HG03571 (cell line): Measurements from ENCODE around the gene PHF21B.

Experiments used
- ATAC-seq: cut with Tn5 transposase; IDR thresholded peaks from one replicate; pipeline ENCODE4 v1.9.1; 2021; ENCODE audit not compliant: unreplicated experiment

PHF21B gene

GRCh38 chr22:45014654-45015053 lies 4.8 kb upstream of the PHF21B start:
- ATAC-seq = no peak

DNA sequence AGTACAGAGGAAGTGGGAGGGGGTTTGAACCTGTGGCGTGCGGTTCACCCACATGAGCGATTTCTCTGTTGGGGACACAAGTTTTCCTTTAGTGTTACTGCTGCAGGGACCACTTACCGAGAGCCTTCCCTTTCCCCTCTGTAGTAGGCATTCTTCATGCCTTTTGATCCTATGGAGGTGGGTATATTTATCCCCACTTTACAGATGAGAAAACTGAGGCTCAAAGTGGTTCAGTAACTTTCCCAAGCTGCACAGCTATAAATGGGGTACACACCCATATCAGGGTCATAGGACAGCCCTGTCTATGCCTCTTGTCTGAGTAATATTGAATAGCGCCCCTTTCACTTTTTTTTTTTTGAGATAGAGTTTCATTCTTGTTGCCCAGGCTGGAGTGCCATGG lies 3.3 kb upstream of the PHF21B start:
- no peak for ATAC-seq

- ATAC-seq = no peak
Observed at GRCh38 chr22:45010532-45010900, 711 bp upstream of the PHF21B start.

DNA sequence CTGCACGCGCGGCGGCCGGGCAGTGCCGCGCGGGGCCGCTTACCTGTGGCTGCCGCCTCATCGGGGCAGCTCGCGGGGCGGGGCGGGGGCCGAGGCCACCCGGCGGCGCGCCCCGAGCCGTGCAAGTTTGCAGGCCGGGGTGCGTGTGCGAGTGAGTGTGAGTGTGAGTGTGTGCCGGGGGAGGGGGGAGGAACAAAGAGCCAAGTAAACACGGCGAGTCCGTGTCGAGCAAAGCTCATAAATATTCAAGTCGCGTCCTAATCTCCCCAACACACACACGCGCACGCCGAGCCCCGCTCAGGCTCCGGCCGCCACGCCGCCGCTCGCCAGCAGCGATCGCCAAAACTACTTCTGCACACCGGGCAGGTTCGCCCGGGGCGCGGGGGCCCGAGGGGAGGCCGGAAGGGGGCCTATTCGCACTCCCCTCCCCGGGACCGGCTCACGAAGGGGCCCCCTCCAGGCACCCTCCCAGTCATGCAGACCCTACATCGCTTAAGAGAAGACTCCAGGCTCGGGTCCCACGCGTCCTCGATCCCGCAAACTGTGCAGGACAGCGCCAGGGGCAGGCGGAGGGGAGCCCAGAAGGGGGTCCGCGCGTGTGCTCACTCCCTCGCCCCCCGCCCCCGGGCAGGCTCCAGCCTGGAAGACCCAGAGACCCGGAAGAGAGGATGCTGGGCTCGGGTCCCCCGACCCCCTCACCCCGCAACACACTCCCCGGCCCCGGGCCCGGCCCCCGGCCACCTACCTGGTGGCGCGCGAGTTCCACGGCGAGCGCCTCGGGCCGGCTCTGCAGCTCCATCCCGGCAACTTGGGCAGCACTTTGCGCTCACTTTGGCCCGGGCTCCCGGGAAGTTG lies 827 bp downstream of the PHF21B start:
- no peak for ATAC-seq

DNA sequence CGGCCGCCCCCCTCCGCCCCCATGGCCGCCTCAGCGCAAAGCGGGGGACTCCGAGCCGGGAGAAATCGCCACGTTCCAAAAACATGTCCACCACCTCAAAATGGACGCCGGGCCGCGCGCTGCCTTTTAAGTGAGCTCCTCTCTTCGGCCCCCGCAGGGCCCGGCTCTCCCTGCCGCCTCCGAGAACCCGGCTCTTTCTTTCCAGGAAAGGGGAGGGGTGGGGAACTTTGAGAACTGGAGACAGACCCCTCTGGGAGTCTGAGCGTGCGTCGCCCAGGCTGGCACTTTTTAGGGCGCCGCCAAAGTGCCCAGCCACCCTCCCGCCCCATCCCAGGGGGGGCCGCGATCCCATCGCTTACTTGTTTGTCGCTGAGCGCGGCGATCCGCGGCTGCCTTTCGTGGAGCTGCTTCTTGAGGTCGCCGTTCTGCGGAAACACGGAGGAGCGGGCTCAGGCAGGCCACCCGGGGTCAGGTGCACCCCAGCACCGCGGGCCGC lies 1.6 kb downstream of the PHF21B start:
- ATAC-seq = no peak

DNA sequence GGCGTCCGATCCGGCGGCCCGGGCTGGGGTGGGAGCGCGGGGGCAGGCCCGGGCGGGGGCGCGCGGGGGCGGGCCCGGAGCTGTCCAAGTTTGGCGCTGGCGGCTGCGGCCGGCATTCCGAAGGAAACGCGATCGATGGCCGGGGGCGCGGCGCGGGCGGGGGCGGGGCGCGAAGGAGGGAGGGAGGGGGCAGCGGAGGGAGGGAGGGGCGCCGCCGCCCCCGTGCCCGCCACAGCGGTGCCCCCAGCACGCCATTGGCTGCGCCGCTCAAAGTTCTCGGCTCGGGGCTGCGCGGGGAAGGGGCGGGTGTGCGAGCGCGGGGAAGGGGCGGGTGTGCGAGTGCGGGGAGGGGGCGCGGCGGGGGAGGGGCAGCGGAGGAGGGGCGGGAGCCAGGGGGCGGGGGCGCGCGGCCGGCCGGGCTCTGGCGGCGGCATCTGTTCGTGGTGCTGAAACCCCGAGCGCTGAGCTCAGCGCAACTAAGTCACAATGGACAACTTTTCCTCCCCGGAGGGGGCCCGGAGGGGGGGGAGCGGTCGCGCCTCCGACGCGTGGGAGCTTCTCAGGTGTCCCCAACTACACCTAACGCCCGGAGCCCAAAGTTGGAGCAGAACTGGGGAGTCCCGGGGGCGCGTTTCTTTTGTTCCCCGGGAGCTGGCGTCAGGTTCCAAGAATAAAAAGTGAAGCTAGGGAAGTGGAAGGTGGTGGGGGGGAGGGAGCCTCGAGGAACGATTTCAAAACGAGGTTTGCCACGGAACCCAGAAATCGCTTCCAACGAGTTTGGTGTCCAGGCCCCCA lies 2.2 kb downstream of the PHF21B start:
- no peak for ATAC-seq

DNA sequence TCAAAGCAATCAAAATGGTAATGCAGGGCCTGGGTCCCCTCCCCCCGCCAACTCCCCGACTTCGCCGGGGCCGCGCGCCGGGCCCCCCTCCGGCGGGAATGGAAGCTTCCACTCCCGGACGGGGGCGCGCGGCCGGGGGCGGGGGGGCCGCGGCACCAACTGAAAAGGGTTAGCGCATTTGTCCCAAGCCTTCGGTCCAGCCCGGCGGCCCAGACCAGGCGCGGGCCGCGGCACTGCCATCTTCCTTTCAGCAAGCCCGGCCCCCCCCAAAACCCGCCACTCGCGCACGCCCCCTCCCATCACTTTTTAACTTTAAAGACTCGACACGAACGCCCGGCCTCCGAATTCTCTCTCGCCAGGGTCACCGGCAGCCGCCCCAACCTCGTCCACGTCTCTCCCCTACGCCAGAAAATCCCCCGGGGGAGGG lies 2.8 kb downstream of the PHF21B start:
- no peak for ATAC-seq

DNA sequence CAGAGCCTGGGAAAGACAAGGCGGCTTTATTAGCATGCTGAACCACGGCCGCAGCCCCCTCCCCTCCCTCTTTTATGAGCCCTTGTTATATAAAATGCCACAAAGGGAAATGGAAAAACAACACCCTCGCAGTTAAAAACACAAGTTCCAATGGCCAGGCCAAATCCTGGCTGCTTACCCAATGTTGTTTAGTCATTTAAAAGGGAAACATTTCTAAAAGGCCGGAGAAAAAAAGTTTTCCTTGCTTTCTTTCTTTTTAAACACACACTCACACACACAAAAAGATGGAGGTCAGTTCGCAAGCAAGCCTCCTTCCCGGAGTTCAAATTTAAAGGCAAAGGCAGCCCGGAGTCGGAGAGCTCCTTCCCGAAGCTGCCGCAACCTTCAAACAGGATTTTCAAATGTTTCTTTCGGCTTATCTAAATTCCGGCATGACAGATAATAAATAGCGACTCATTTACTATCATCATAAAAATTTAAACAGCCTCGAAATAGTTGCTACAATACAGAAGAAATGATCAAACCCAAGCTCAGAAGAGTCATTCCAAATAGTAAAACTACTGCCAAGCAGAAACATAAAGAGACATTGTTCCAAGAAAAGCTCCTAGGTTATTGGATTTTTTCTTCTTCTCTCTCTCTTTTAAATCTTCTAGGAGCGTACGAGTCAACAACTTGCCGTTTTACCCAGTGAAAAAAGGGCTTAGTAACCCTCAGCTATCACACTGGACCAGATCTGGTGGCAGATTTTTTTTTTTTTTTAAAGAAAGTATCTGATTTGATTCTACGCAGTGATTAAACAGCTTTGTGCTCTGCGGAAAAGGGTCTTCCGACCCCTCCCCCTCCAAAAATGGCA lies 3.5 kb downstream of the PHF21B start:
- no peak for ATAC-seq

DNA sequence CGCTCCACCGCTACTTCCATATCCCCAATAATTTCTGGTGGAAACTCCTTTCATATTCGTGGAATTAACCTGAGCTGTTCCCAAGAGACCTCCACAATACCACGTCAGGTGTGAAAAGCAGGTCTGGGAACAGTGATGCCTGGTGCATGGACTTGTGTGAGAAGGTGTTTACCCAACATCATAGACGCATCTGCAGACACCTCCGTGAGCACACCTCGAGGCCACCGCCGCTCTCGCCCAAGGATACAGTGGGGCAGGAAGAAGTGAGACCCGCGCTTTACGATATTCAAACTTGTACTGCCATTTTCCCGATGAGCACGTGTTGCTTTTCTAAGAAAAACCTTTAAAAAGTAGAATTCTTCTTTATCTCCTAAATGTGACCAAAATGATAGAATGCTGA lies 8.2 kb downstream of the PHF21B start:
- no peak for ATAC-seq

DNA sequence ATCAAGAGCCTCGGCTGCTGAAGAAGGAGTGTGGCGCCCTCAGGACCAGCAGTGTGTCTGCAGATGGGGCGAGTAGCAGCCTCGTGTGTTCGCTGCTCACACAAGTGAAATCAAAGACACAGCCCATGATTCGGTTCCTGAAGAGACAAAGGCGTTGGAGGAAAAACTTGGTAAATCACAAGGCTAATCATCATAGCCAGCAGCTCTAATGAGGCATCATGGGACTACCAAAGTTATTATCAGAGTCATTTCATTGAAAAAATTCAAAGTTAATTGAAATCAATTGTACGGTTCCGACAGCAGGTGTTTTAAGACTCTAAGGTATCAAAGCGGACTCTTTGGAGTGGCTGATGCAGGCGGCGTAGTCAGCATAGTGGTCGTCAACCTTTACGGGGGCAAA lies 9.5 kb downstream of the PHF21B start:
- no peak for ATAC-seq

GRCh38 chr22:44999687-45000086 lies 10.1 kb downstream of the PHF21B start:
- no peak for ATAC-seq

- no peak for ATAC-seq
Observed at GRCh38 chr22:44999231-44999630, 10.6 kb downstream of the PHF21B start.

GRCh38 chr22:44998296-44998695 lies 11.5 kb downstream of the PHF21B start:
- ATAC-seq = no peak

DNA sequence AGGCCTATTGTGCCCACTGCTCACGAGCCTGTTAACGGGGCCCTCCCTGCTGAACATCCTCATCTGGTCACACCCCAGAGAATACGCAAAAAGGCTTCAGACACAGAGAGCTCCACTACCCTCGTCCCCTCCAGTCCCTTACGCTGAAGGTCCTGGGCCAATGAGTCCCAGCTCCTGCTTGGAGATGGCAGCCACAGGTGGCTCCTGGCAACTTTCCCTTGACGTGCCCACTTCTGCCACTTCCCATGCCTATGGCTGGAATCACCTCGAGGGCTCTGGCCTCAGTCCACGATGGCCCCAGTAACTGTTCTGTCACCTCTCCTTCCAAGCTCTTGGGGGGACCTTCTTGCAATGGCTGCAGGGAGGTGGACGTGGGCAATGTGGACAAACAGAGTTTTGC lies 12.7 kb downstream of the PHF21B start:
- ATAC-seq = no peak

- ATAC-seq = no peak
Observed at GRCh38 chr22:44996648-44997047, 13.2 kb downstream of the PHF21B start.

GRCh38 chr22:44996120-44996519 lies 13.7 kb downstream of the PHF21B start:
- ATAC-seq = no peak

GRCh38 chr22:44995715-44996114 lies 14.1 kb downstream of the PHF21B start:
- ATAC-seq = no peak

DNA sequence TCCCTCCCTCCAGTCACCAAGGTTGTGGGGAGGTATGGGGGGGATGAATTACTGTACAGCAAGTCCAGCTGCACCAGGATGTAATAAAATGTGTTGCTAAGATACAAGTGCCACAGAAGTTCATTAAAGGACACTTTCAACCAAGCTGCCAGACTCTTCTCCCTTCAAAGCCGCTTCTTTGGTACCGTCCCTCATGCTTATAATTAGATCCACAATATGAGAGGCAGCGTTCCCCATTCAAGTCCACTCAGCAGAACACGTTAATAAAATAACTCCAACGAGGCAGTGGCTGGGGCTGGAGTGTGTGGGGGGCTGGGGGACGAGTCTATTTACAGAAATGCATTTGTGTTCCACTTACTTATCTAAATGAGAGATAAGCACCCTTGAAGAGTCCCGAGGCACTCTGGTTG lies 14.7 kb downstream of the PHF21B start:
- no peak for ATAC-seq

GRCh38 chr22:44994399-44995104 lies 15.3 kb downstream of the PHF21B start:
- ATAC-seq = no peak

- ATAC-seq = no peak
Observed at GRCh38 chr22:44992166-44992565, 17.6 kb downstream of the PHF21B start.

DNA sequence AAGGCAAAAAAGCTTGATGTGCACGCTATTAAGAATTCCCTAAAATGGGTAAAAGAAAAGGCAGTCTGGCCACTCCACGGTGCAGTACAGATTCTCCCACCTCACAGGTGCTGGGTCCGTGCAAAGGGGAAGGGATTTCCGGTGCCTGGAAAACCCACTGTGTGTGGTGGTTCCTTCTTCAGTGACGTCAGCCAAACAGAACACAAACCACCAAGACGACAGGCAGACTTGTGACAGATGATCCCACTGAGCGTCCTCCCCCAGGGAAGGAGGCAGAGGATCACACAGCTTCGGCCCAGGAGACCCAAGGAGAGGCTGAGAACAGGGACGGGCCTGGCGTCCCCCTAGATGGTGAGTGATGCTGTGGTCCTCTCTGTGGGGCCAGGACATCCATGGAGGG lies 18.6 kb downstream of the PHF21B start:
- no peak for ATAC-seq
